ENCODE results near the gene AUTS2.
A peak's percentile ranks its signal among the peaks of the same experiment; 100 is the strongest.

Gene AUTS2

DNA sequence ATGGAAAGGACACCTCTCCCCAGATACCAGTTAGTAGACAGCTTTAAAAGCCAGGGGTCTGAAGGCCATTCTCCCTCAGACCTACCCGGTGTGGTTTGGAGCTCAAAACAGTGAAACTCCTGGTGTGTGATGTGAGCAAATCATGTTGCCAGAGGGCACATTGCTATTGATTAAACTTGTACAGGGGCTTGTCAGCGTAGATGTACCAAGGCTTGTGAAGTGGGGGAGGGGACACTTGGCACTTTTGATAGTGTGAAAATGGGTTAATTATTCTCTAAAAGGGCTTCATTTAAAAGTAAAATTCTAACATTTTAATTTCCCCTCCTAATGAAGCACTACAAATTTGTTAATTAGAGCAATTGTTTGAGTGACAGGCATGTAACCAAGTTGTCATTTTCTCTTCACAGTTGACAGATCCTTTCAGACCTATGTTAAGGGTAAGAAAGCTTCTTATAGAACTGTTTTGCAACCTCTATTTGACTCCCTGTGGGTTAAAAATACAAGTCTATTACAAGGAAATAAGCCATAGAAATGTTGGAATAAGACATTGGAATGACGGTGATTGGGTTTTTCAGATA lies 1176.8 kb downstream of the AUTS2 start:
- no peak overlapping the region for H3K4me3 Mint-ChIP-seq
- H3K9me3 Mint-ChIP-seq = no peaks in the 10 kb centered on the region
- H3K4me1 Mint-ChIP-seq (ENCODE audit: low read depth) = peaks cover 19% of the 10 kb centered on the region
- H3K27me3 Mint-ChIP-seq (ENCODE audit: low read depth) = no peaks in the 10 kb centered on the region
- no peak for DNase-seq (ENCODE audit: low spot score)
- no peak overlapping the region for H3K27ac Mint-ChIP-seq
- H3K36me3 Mint-ChIP-seq (ENCODE audit: low read depth) = peaks cover 5% of the 10 kb centered on the region

- H3K9me3 Mint-ChIP-seq = no peaks in the 10 kb centered on the region
- no peak overlapping the region for H3K4me3 Mint-ChIP-seq
- H3K27me3 Mint-ChIP-seq (ENCODE audit: low read depth) = no peaks in the 10 kb centered on the region
- DNase-seq (ENCODE audit: low spot score) = no peak
- H3K27ac Mint-ChIP-seq = no peak overlapping the region
- peaks cover 7% of the 10 kb centered on the region for H3K36me3 Mint-ChIP-seq (ENCODE audit: low read depth)
- H3K4me1 Mint-ChIP-seq (ENCODE audit: low read depth) = peaks cover 19% of the 10 kb centered on the region
Observed at GRCh38 chr7:70775570-70776156, 1177.4 kb downstream of the AUTS2 start.

GRCh38 chr7:70776627-70777101 lies 1178.4 kb downstream of the AUTS2 start:
- H3K9me3 Mint-ChIP-seq = no peaks in the 10 kb centered on the region
- no peak for DNase-seq (ENCODE audit: low spot score)
- H3K36me3 Mint-ChIP-seq (ENCODE audit: low read depth) = peaks cover 7% of the 10 kb centered on the region
- H3K27ac Mint-ChIP-seq = peak overlapping the region; percentile 75
- H3K4me3 Mint-ChIP-seq = peak overlapping the region; percentile 52
- peaks cover 19% of the 10 kb centered on the region for H3K4me1 Mint-ChIP-seq (ENCODE audit: low read depth)
- no peaks in the 10 kb centered on the region for H3K27me3 Mint-ChIP-seq (ENCODE audit: low read depth)

- peaks cover 19% of the 10 kb centered on the region for H3K4me1 Mint-ChIP-seq (ENCODE audit: low read depth)
- no peaks in the 10 kb centered on the region for H3K27me3 Mint-ChIP-seq (ENCODE audit: low read depth)
- H3K4me3 Mint-ChIP-seq = peak overlapping the region; percentile 52
- DNase-seq (ENCODE audit: low spot score) = no peak
- no peaks in the 10 kb centered on the region for H3K9me3 Mint-ChIP-seq
- peaks cover 5% of the 10 kb centered on the region for H3K36me3 Mint-ChIP-seq (ENCODE audit: low read depth)
- H3K27ac Mint-ChIP-seq = peak overlapping the region; percentile 75
Observed at GRCh38 chr7:70777251-70777650, 1179.0 kb downstream of the AUTS2 start.

DNA sequence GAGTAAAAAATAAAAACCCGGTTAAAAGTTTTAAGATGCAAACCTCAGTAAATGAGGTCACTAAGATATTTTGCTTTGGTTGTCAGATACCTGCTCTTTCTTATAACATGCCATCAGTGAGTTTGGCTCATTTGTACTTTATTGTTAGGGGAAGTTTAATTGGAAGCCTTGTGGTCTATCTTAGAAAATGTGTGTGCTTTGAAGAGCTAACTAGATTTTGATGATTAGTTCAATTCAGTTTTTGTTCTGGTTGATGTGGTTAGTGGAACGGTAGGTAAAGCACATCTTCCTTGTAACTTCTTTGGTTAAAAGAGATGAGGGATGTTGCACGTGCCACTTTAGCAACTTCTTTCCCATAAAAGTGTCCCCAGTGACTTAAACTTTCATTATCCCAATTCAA lies 1180.3 kb downstream of the AUTS2 start:
- Mint-ChIP-seq H3K27me3 (ENCODE audit: low read depth) (no peaks in the 10 kb centered on the region), H3K4me1 (ENCODE audit: low read depth) (peaks cover 19% of the 10 kb centered on the region), H3K36me3 (ENCODE audit: low read depth) (peaks cover 5% of the 10 kb centered on the region), H3K9me3 (no peaks in the 10 kb centered on the region), H3K27ac (peak overlapping the region; percentile 24), H3K4me3 (peak overlapping the region; percentile 34)
- no peak for DNase-seq (ENCODE audit: low spot score)

DNA sequence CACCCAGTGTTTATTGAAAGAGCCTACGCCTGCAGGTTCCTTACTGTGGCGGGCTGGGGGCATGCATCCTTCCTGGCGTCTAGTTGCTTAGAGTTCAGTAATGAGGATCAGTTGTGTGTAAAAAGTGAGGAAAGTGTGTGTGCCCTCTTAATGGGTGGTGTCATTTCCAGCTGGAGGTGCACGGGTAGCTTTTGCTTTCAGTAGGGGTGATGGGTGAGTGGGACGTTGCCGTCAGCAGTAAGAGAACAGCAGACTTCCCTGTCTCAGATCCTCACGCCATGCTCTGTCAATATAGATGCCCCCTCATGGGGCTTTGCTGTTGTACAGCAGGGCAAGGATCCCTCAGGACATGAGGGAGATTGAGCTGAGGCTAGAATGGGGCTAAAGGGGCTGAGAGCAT lies 1181.0 kb downstream of the AUTS2 start:
- Mint-ChIP-seq H3K27ac (peak overlapping the region; percentile 63), H3K4me3 (peak overlapping the region; percentile 67), H3K4me1 (ENCODE audit: low read depth) (peaks cover 19% of the 10 kb centered on the region), H3K36me3 (ENCODE audit: low read depth) (peaks cover 5% of the 10 kb centered on the region), H3K27me3 (ENCODE audit: low read depth) (no peaks in the 10 kb centered on the region), H3K9me3 (no peaks in the 10 kb centered on the region)
- no peak for DNase-seq (ENCODE audit: low spot score)

DNA sequence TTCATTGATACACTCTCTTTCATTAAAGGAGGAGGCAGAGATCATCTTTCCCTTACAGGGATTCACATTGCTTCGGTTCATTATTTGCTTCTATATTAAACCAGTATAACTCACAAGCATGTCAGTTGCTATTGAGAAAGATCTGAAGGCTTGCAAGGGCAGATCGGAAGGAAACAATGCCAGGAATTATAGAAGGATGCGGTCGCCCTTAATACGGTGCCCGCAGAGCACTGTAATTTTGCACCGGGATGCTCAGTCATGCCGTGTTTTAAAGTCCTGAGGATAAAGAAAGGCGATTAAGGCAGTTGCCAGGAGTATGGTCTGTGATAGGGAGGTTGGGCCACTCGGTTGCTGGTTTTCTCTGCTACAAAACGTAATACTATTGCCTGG lies 1183.6 kb downstream of the AUTS2 start:
- no peaks in the 10 kb centered on the region for H3K9me3 Mint-ChIP-seq
- no peak overlapping the region for H3K4me3 Mint-ChIP-seq
- peaks cover 12% of the 10 kb centered on the region for H3K4me1 Mint-ChIP-seq (ENCODE audit: low read depth)
- DNase-seq (ENCODE audit: low spot score) = no peak
- H3K36me3 Mint-ChIP-seq (ENCODE audit: low read depth) = peaks cover 5% of the 10 kb centered on the region
- H3K27ac Mint-ChIP-seq = no peak overlapping the region
- H3K27me3 Mint-ChIP-seq (ENCODE audit: low read depth) = no peaks in the 10 kb centered on the region

DNA sequence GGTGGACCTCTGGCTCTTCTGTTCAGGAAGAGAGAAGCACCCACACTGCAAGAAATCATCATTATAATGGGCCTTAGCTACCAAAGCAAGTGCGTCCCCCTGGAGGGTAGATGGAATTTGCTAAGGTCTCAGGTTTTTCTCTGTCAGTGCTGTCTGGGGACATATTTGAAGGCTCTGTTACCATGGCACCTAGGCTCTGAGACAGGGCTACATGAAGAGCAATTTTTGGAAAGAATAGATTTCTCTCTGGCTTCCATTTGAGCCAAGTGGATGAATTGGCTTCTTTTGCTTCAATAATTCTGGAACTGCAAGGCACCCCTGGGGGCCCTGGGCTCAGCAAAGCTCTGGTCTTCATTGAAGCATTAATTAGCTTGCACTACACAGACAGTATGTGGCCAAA lies 1184.5 kb downstream of the AUTS2 start:
- H3K27me3 Mint-ChIP-seq (ENCODE audit: low read depth) = no peaks in the 10 kb centered on the region
- H3K27ac Mint-ChIP-seq = no peak overlapping the region
- H3K9me3 Mint-ChIP-seq = no peaks in the 10 kb centered on the region

DNA sequence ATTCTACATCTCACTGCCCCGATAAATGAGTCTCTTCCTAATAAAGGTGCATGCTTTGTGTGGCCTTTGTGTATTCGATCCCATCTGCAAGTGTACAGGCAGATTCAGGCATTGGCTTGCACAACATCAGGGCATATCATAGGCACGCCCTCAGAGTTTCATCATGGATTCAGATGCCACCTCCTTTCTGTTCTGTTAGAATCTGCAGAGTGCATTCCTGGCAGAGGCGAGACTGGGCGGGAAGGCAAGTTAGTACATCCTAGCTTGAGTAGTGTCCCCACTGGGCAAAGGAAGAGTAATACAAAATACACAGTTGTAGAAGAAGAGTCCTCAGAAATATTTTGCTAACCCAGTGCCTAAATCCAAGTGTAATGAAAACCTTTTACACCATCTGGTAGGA lies 1187.2 kb downstream of the AUTS2 start:
- Mint-ChIP-seq H3K9me3 (peaks cover 5% of the 10 kb centered on the region), H3K4me1 (ENCODE audit: low read depth) (peaks cover 3% of the 10 kb centered on the region), H3K27ac (no peak overlapping the region), H3K27me3 (ENCODE audit: low read depth) (no peaks in the 10 kb centered on the region), H3K4me3 (no peak overlapping the region), H3K36me3 (ENCODE audit: low read depth) (peaks cover 2% of the 10 kb centered on the region)
- no peak for DNase-seq (ENCODE audit: low spot score)

More for the DNA sequence above, 1184.5 kb downstream of the AUTS2 start:
- Mint-ChIP-seq H3K4me3 (no peak overlapping the region), H3K4me1 (ENCODE audit: low read depth) (peaks cover 13% of the 10 kb centered on the region), H3K36me3 (ENCODE audit: low read depth) (peaks cover 7% of the 10 kb centered on the region)
- no peak for DNase-seq (ENCODE audit: low spot score)

- H3K4me3 Mint-ChIP-seq = no peak overlapping the region
- no peak overlapping the region for H3K27ac Mint-ChIP-seq
- H3K36me3 Mint-ChIP-seq (ENCODE audit: low read depth) = peaks cover 2% of the 10 kb centered on the region
- H3K27me3 Mint-ChIP-seq (ENCODE audit: low read depth) = no peaks in the 10 kb centered on the region
- peaks cover 3% of the 10 kb centered on the region for H3K4me1 Mint-ChIP-seq (ENCODE audit: low read depth)
- DNase-seq (ENCODE audit: low spot score) = no peak
- H3K9me3 Mint-ChIP-seq = peaks cover 9% of the 10 kb centered on the region
Observed at GRCh38 chr7:70786076-70786475, 1187.8 kb downstream of the AUTS2 start.

DNA sequence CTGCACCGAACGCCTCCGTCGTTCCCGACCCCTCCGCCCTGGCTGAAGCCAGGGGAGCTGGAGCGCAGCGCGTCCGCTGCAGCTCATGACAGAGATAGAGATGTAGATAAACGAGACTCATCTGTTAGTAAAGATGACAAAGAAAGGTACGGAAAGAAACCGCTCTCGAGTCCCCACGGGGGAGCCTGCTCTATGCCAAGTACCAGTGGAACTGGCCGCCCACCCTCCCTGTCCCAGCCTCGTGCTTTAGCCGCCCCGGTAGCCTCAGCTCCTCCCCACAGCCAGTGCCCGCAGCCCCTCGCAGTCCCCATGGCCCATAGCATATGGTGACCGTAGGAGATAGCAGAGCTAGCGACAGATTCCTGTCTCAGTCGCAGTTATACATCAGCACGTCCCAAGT lies 1189.0 kb downstream of the AUTS2 start:
- Mint-ChIP-seq H3K4me1 (ENCODE audit: low read depth) (peaks cover 3% of the 10 kb centered on the region), H3K9me3 (peaks cover 11% of the 10 kb centered on the region), H3K36me3 (ENCODE audit: low read depth) (peaks cover 2% of the 10 kb centered on the region), H3K27me3 (ENCODE audit: low read depth) (no peaks in the 10 kb centered on the region), H3K4me3 (peak overlapping the region; percentile 16), H3K27ac (peak overlapping the region; percentile 79)
- no peak for DNase-seq (ENCODE audit: low spot score)

GRCh38 chr7:70787771-70788170 lies 1189.5 kb downstream of the AUTS2 start:
- peaks cover 11% of the 10 kb centered on the region for H3K9me3 Mint-ChIP-seq
- no peak for DNase-seq (ENCODE audit: low spot score)
- H3K4me1 Mint-ChIP-seq (ENCODE audit: low read depth) = peaks cover 3% of the 10 kb centered on the region
- peak overlapping the region; percentile 16 for H3K4me3 Mint-ChIP-seq
- H3K27me3 Mint-ChIP-seq (ENCODE audit: low read depth) = no peaks in the 10 kb centered on the region
- H3K27ac Mint-ChIP-seq = peak overlapping the region; percentile 79
- H3K36me3 Mint-ChIP-seq (ENCODE audit: low read depth) = peaks cover 2% of the 10 kb centered on the region

DNA sequence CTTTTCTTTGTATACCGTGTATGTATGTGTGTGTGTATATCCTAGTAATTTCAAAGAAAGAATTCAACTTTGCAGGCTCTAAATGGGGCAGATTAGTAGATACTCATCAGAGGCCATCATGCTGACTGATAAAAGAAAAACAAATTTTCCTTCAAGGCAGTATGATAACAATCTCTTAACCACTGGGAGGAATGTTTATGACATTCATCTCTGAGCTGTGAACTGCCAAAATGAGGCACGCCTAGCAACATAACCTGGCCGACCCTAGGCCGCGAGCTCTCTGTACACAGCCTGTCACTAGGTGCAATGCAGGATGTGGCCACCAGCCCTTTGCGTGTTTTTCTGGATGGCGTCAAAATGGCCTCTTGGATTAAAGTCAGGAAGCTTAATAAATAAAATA lies 1190.0 kb downstream of the AUTS2 start:
- peaks cover 2% of the 10 kb centered on the region for H3K36me3 Mint-ChIP-seq (ENCODE audit: low read depth)
- peaks cover 11% of the 10 kb centered on the region for H3K9me3 Mint-ChIP-seq
- H3K27me3 Mint-ChIP-seq (ENCODE audit: low read depth) = no peaks in the 10 kb centered on the region
- no peak overlapping the region for H3K4me3 Mint-ChIP-seq
- peak; percentile 10 for DNase-seq (ENCODE audit: low spot score)
- peaks cover 3% of the 10 kb centered on the region for H3K4me1 Mint-ChIP-seq (ENCODE audit: low read depth)
- H3K27ac Mint-ChIP-seq = peak overlapping the region; percentile 79

DNA sequence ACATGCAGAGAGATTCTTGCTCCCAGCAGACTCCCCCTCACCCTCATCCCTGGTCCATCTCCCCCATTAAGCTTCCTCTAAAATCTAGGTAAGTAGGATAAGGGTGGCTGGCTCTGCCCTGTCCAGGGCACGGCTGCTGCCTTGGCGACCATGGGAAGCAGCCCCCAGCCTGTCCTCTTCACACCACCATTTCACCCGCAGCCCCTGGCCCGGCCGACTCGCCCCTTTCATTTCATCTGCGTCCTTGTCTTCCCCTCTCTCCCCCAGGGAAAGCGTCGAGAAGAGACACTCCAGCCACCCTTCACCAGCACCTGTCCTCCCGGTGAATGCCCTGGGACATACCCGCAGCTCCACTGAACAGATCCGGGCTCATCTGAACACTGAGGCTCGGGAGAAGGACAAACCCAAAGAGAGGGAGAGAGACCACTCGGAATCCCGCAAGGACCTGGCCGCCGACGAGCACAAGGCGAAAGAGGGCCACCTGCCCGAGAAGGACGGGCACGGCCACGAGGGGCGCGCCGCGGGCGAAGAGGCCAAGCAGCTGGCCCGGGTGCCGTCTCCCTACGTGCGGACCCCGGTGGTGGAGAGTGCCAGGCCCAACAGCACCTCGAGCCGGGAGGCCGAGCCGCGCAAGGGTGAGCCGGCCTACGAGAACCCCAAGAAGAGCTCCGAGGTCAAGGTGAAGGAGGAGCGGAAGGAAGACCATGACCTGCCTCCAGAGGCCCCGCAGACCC lies 1191.4 kb downstream of the AUTS2 start:
- Mint-ChIP-seq H3K9me3 (peaks cover 15% of the 10 kb centered on the region), H3K4me1 (ENCODE audit: low read depth) (peaks cover 3% of the 10 kb centered on the region), H3K4me3 (no peak overlapping the region), H3K27ac (no peak overlapping the region), H3K27me3 (ENCODE audit: low read depth) (no peaks in the 10 kb centered on the region), H3K36me3 (ENCODE audit: low read depth) (peaks cover 2% of the 10 kb centered on the region)
- DNase-seq (ENCODE audit: low spot score) = no peak

All from T-helper 2 cell treated with Interferon-gamma antibody and Interleukin-4, amounts not matched to agents 5 μg/mL and 100 μg/mL, for 36 hours (primary cell).